Activated naive CD8-positive, alpha-beta T cell (primary cell): Measurements from ENCODE around the gene DPEP1.
"Not testable (repeated sequence)": the region's sequence is repeated elsewhere in the genome, so short reads cannot be mapped to it uniquely, and the experiment has no call there.

ENCODE experiments used
- H3K27ac Mint-ChIP-seq: one replicate; pipeline ENCODE4 v1.8.0; 2021; ENCODE audit warnings: mixed read lengths
- H3K27me3 Mint-ChIP-seq: one replicate; pipeline ENCODE4 v1.8.0; 2021; ENCODE audit warnings: mixed read lengths
- H3K36me3 Mint-ChIP-seq: one replicate; pipeline ENCODE4 v1.8.0; 2021; ENCODE audit warnings: mixed read lengths
- H3K4me1 Mint-ChIP-seq: one replicate; pipeline ENCODE4 v1.8.0; 2021; ENCODE audit warnings: low read depth, mixed read lengths
- H3K4me3 Mint-ChIP-seq: one replicate; pipeline ENCODE4 v1.8.0; 2021; ENCODE audit warnings: mild to moderate bottlenecking, mixed read lengths
- H3K9me3 Mint-ChIP-seq: one replicate; pipeline ENCODE4 v1.8.0; 2021; ENCODE audit warnings: low read depth, mixed read lengths

Gene DPEP1

GRCh38 chr16:89618109-89618998, 4.9 kb downstream of the DPEP1 start:
- peaks cover 13% of the 10 kb centered on the region for H3K4me1 Mint-ChIP-seq
- H3K4me3 Mint-ChIP-seq: no peak overlapping the region
- no peak overlapping the region for H3K27ac Mint-ChIP-seq
- H3K27me3 Mint-ChIP-seq: no peaks in the 10 kb centered on the region
- H3K36me3 Mint-ChIP-seq: no peaks in the 10 kb centered on the region
- H3K9me3 Mint-ChIP-seq: no peaks in the 10 kb centered on the region

GRCh38 chr16:89619840-89620239, 6.4 kb downstream of the DPEP1 start:
- Mint-ChIP-seq H3K4me1 (peaks cover 13% of the 10 kb centered on the region), H3K4me3 (no peak overlapping the region), H3K27me3 (peaks cover 5% of the 10 kb centered on the region), H3K9me3 (no peaks in the 10 kb centered on the region), H3K36me3 (no peaks in the 10 kb centered on the region), H3K27ac (no peak overlapping the region)

GRCh38 chr16:89620406-89620841, 7.0 kb downstream of the DPEP1 start:
- H3K4me1 Mint-ChIP-seq: peaks cover 13% of the 10 kb centered on the region
- H3K36me3 Mint-ChIP-seq: no peaks in the 10 kb centered on the region
- no peaks in the 10 kb centered on the region for H3K9me3 Mint-ChIP-seq
- peaks cover 9% of the 10 kb centered on the region for H3K27me3 Mint-ChIP-seq
- H3K27ac Mint-ChIP-seq: no peak overlapping the region
- no peak overlapping the region for H3K4me3 Mint-ChIP-seq

GRCh38 chr16:89621136-89621697, 7.8 kb downstream of the DPEP1 start:
- H3K9me3 Mint-ChIP-seq: no peaks in the 10 kb centered on the region
- H3K27ac Mint-ChIP-seq: no peak overlapping the region
- peaks cover 11% of the 10 kb centered on the region for H3K4me1 Mint-ChIP-seq
- no peak overlapping the region for H3K4me3 Mint-ChIP-seq
- peaks cover 9% of the 10 kb centered on the region for H3K27me3 Mint-ChIP-seq
- H3K36me3 Mint-ChIP-seq: no peaks in the 10 kb centered on the region

- H3K36me3 Mint-ChIP-seq: no peaks in the 10 kb centered on the region
- no peak overlapping the region for H3K4me3 Mint-ChIP-seq
- H3K27ac Mint-ChIP-seq: no peak overlapping the region
- H3K27me3 Mint-ChIP-seq: peaks cover 9% of the 10 kb centered on the region
- H3K4me1 Mint-ChIP-seq: peaks cover 4% of the 10 kb centered on the region
- no peaks in the 10 kb centered on the region for H3K9me3 Mint-ChIP-seq
These were observed 8.4 kb downstream of the DPEP1 start for GRCh38 chr16:89621698-89622409.

- no peak overlapping the region for H3K27ac Mint-ChIP-seq
These were observed 10.2 kb downstream of the DPEP1 start for GRCh38 chr16:89623511-89624261.

GRCh38 chr16:89624777-89625761, 11.6 kb downstream of the DPEP1 start:
- Mint-ChIP-seq H3K9me3 (no peaks in the 10 kb centered on the region), H3K4me1 (no peaks in the 10 kb centered on the region), H3K4me3 (no peak overlapping the region), H3K27ac (no peak overlapping the region), H3K27me3 (peaks cover 9% of the 10 kb centered on the region), H3K36me3 (no peaks in the 10 kb centered on the region)

More at GRCh38 chr16:89623511-89624261, 10.2 kb downstream of the DPEP1 start:
- Mint-ChIP-seq H3K9me3 (no peaks in the 10 kb centered on the region), H3K27me3 (peaks cover 9% of the 10 kb centered on the region), H3K4me1 (no peaks in the 10 kb centered on the region), H3K36me3 (no peaks in the 10 kb centered on the region), H3K4me3 (no peak overlapping the region)

GRCh38 chr16:89629827-89630610, 16.6 kb downstream of the DPEP1 start:
- no peaks in the 10 kb centered on the region for H3K4me1 Mint-ChIP-seq
- H3K9me3 Mint-ChIP-seq: no peaks in the 10 kb centered on the region
- peaks cover 4% of the 10 kb centered on the region for H3K27me3 Mint-ChIP-seq
- no peaks in the 10 kb centered on the region for H3K36me3 Mint-ChIP-seq
- H3K4me3 Mint-ChIP-seq: no peak overlapping the region
- H3K27ac Mint-ChIP-seq: no peak overlapping the region

GRCh38 chr16:89633064-89633631, 19.7 kb downstream of the DPEP1 start:
- no peaks in the 10 kb centered on the region for H3K36me3 Mint-ChIP-seq
- H3K27me3 Mint-ChIP-seq: no peaks in the 10 kb centered on the region
- no peak overlapping the region for H3K4me3 Mint-ChIP-seq
- no peaks in the 10 kb centered on the region for H3K4me1 Mint-ChIP-seq
- no peaks in the 10 kb centered on the region for H3K9me3 Mint-ChIP-seq
- H3K27ac Mint-ChIP-seq: no peak overlapping the region

GRCh38 chr16:89634463-89635385, 21.3 kb downstream of the DPEP1 start:
- not testable (repeated sequence) for H3K36me3 Mint-ChIP-seq, H3K4me3 Mint-ChIP-seq, H3K9me3 Mint-ChIP-seq, H3K27me3 Mint-ChIP-seq, H3K4me1 Mint-ChIP-seq, H3K27ac Mint-ChIP-seq

GRCh38 chr16:89636663-89637062, 23.2 kb downstream of the DPEP1 start:
- Mint-ChIP-seq H3K4me1 (peaks cover 9% of the 10 kb centered on the region), H3K9me3 (no peaks in the 10 kb centered on the region)

GRCh38 chr16:89637379-89637778, 23.9 kb downstream of the DPEP1 start:
- Mint-ChIP-seq H3K9me3 (no peaks in the 10 kb centered on the region), H3K4me1 (peaks cover 9% of the 10 kb centered on the region), H3K4me3 (no peak overlapping the region), H3K36me3 (no peaks in the 10 kb centered on the region), H3K27me3 (no peaks in the 10 kb centered on the region), H3K27ac (no peak overlapping the region)

More at GRCh38 chr16:89636663-89637062, 23.2 kb downstream of the DPEP1 start:
- Mint-ChIP-seq H3K36me3 (no peaks in the 10 kb centered on the region), H3K27me3 (no peaks in the 10 kb centered on the region), H3K27ac (no peak overlapping the region), H3K4me3 (no peak overlapping the region)
